SIG-M5 treated with dmso at 0.1 percent for 504 hours (cell line): ENCODE results near the gene TMEM135.

Experiments
- DNase-seq: peaks from one replicate; lab custom pipeline; 2025; ENCODE audit not compliant: unreplicated experiment; lab: John Stamatoyannopoulos, UW

The TMEM135 gene

GRCh38 chr11:87190071-87190470, 152.3 kb downstream of the TMEM135 start:
- no peak for DNase-seq

DNA sequence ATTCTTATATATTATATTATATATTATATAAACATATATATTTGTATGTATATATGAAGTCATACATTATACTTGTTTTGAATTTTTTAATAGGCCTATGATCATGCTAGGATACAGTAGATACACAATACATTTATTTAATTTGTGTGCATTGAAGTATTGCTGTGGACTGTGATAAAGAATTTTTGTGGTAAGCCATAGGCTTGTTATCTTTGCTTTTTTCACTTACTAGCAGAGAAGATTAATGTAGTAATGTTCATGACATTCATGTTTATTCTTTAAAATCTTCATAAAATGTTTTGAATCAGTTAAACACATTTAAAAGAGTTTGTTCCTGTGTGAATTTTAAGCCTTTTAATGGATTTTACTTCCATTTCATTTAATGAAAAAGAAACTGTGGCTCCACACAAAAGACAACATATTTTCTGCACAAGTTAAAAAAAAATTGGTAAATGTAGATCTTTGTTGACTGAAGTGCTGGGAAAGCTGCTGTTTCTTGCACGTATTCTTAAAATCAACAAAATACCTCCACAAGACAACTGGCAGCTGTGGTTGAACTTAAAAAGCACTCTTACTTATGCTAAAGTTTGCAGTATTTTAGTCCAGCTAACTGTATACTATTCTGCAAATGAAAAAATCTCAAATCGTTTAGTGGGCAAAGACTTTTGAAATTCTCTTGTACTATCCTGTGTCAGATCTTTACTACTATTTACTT, 156.2 kb downstream of the TMEM135 start:
- no peak for DNase-seq

DNA sequence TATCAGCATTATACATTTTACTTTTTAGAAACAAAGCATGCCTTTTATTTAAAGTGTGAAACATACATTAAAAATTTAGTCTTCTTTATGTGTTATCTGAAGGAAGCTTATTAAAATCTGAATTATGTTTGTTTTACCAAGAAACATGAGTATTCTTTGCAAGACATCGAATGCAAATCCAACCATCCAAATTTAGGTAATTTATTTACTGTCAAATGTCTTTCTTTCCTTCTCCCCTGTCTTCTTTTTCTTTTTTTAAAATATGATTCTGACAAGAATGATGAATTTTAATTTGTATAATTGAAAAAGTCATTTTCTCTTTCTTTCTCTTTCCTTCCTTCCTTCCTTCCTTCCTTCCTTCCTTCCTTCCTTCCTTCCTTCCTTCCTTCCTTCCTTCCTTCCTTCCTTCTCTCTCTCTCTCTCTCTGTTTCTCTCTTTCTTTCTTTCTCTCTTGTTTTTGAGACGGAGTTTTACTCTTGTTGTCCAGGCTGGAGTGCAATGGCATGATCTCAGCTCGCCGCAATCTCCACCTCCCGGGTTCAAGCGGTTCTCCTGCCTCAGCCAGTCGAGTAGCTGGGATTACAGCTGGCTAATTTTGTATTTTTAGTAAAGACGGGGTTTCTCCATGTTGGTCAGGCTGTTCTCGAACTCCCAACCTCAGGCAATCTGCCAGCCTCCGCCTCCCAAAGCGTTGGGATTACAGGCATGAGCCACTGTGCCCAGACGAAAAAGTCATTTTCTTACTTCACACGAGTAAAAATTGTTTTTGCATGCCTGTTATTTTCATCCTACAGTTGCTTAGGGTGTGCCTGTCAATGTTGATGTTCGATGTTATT, 157.5 kb downstream of the TMEM135 start:
- DNase-seq, result no peak

DNA sequence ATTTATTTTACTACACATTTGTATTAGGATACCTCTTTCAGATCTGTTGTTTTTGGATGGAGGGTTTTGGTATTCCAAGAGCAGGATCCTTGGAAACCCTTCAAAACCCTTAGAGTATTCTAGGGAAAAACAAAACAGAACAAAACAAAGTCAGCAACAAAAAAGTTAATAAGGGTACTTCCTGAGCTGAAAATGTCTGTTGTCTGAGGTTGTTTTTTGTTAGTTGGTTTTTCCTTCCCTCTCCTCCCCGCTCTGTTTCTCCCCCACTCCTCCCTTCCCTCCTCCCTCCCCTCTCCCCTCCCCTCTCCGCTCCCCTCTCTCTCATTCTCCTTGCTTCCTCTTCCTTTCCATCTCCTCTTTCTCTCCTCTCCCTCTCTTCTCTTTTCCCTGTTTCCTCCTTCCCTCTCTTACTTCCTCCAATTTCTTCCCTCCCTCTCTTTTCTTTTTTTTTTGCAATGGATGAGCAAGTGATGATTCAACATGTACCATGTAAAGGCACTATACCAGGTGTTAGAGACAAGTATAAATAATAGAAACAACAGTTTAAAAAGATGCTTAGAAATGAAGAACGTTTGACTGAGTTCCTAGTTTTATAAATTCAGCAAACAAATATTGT, 160.6 kb downstream of the TMEM135 start:
- no peak for DNase-seq

DNA sequence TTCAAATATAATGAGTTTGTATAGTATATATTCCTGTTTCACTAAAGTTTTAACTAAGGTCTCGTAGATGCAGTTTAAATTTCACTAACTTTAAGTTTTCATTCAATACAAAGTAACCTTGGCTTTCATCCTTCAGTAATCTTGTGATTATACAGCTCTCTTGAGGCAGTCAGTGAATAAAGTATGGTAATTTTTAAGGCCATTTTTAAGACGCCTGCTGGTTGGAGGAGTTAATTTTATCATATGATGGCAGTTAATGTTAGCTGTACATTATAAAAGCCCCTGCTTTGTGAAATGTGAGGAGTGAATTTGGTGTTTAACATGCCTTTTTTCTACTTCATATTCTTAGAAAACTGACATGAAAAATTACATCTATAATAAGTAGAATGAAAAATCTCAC, 163.6 kb downstream of the TMEM135 start:
- DNase-seq, result no peak

DNA sequence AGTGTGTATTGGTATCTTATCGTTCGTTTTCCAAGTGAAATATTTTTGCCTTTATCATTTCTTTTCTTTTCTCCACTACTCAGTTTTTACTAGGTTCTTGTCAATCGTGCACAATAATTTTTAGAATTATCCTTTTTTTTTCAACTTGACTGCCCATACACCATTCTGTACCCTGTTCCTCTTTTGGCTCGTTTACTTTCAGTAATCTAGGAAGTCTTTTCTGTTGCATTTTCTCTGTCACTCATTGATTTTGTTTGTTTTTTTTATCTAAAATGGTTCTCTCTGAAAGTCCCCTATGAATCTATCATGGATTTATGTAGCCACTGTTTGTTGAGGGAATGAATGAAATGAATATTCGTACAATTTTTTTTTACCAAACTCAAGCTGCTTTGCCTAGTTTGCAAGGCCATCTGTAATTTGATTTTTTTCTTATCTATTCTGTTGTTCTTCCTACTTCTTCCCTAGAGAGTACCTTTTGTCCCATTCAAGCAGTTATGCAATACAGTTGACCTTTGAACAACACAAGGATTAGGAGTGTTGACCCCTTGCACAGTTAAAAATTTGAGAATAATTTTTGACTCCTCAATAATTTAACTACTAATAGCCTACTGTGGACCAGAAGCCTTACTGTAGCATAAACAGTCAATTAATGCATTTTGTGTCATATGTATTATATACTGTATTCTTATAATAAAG, 166.3 kb downstream of the TMEM135 start:
- DNase-seq, result no peak

- no peak for DNase-seq
Observed at GRCh38 chr11:87212891-87213290, 175.2 kb downstream of the TMEM135 start.

DNA sequence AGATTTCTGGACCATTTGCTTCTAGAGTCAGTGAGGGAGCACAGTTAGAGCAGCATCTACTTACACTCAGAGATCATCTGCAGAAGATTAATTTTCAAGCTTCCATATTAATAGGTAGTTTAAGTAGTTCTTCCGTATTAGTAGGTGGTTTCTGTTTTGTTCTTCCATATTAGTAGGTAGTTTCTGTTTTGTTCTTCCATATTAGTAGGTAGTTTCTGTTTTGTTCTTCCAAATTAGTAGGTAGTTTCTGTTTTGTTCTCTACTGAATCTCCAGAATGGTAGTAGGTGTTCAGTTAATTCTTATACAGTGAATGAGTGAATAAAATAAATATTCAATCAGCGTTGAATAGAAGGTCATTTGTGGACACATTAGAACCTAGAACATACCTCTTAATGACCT, 175.7 kb downstream of the TMEM135 start:
- no peak for DNase-seq

DNA sequence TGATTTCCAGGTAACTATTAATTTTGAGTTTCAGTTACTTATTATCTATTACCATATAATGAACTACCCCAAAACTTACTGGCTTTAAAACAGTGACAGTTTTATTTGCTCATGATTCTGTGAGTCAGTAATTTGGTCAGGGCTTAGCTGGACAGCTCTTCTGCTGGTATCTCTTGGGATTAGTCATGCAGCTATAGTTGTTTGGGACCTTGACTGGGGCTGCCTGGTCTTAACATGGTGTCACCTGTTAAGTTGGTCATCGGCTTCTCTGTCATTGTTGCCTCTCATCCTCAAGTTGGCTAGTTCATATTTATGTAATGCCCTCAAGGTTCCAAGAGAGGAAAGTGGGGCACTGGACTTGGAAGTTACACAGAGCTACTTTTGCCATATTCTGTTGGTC, 177.5 kb downstream of the TMEM135 start:
- no peak for DNase-seq

GRCh38 chr11:87219266-87219665, 181.5 kb downstream of the TMEM135 start:
- no peak for DNase-seq

GRCh38 chr11:87223816-87224215, 186.1 kb downstream of the TMEM135 start:
- DNase-seq, result no peak

DNA sequence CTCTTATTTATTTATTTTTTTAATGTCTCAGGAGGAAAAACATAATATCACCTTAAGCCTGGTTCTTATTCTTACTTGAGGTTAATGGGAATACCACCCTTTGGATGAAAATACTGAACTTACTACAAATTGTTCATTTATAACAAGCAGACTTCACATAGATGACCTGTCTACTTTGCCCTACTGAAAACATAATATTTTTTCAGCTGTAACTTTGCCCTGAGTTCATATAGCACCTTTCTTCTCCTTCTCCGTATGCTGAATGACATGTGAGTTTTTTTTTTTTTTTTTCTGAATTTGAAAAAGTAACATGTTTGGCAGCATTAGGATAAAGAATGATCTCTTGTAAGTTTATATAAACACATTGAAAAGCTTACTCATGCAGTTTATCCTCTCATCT, 186.8 kb downstream of the TMEM135 start:
- DNase-seq, result no peak

DNA sequence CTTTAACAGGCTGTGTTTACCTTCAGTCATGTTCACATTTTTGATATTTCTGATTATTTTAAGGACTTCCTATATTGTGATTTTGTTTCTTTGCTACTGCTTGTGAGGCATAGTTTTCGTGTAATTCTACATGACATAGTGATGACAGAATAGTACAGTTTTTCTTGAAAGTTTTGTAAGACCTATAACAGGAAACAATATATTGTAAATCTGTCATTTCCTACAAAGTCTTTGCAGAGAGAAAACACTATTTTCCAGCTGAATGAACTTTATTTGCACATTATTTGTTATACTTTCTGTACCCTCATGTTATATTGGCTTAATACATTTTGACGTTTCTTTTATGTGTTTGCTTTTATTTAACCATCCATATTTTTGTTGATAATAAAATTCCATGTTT, 191.1 kb downstream of the TMEM135 start:
- DNase-seq, result no peak

- DNase-seq, result no peak
Observed at GRCh38 chr11:87230995-87231394, 193.3 kb downstream of the TMEM135 start.

DNA sequence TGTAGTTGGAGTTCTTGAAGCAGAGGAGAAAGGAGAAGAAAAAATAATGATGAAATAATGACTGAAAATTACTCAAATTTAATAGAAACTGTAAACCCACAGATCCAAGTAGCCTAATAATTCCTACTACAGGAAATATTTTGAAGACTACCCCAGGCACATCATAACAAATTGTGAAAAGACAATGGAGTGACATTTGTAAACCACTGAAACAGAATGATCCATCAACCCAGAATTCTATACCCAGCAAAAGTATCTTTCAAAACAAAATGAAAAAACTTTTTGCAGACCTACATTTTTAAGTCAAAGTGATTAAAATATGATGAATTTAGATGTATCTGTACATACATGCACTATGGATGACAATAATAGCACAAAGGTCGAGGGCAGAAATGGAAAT, 194.6 kb downstream of the TMEM135 start:
- DNase-seq, result no peak

DNA sequence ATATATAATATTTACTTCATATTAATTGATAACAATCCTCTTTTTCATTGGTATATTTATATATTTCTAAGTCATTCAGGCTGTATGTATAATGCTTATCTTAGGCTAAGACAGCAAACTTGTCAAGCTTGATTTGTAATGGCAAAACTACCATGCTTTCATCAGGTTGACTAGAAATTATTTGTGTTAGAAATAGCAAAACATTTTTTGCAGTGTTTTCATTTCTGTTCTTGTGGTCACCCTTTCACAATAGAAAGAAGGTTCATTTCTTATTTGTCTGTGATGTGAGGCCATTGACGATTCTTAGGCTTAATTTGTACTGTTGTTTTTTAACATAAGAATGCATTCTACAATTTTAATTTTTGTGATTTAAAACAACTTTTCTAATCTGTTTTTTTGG, 197.6 kb downstream of the TMEM135 start:
- no peak for DNase-seq

DNA sequence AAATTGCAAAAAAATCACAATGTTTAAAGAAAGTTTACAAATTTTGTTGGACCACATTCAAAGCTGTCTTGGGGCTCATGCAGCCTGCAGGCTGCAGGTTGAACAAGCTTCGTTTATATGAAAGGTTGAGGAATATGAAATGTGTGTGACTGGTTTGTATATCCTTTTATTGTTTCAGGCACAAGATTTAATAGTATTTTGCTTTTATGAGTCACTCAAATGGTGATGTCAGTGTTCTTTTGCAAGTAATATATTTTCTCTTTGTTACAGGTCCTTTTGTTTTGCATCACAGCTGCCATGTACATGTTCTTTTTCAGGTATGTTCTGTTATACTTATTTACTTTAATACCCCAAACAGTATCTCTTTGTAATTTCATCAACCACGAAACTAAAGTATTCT, 198.6 kb downstream of the TMEM135 start:
- DNase-seq, result no peak

DNA sequence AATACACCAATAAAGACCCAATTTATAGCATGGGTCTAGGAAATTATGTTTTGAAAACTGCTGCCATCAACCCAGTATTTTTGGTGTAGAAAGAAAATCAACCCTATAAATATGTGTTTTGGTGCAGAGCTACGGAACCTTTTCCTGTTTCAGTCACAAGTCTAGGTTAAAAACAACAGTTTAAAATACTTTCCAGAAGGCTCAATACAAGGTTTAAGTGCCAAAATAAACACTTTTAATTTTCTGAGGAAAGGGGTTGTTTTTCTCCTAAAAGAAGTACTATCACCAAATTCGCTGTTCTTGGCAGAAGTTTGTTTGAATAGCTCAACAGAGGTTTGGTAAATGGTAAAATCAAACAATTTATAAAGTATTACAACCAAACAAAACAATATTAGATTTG, 201.3 kb downstream of the TMEM135 start:
- DNase-seq, result no peak

GRCh38 chr11:87239531-87239930, 201.8 kb downstream of the TMEM135 start:
- DNase-seq, result no peak

DNA sequence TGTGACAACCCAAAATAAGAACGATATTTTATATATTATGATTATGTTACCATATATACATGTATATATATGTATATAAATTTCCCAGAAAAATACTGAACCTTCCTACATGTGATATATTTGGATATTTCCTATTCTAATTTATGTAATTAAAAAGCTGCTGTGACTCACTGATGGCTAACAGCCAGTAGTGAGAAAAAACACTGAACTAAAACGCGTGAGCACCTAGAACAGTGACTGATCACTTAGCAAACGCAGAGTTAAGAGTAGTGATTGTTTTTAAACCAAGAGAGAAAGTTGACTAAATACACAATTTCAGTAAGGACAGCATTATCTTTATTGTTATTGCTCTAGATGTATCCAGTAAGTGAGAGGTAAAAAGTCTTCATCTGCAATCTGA, 213.8 kb downstream of the TMEM135 start:
- no peak for DNase-seq

- no peak for DNase-seq
Observed at GRCh38 chr11:87252869-87253268, 215.1 kb downstream of the TMEM135 start.

DNA sequence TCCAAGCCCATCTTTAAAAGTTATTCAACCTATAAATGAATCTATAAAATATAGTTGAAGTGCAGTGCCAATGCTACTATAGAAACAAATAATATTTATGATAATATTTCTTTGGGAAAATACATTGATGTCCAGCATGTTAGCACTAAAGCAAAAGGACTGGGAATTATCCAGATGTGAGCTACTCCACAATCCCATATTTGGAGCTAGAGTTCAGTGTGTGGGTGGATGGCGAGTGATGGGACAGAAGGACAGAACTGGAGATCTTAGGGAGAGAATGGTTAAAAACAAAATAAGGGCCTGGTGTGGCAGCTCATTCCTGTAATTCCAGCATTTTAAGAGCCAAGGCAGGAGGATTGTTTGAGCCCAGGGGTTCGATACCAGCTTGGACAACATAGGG, 216.8 kb downstream of the TMEM135 start:
- no peak for DNase-seq
